Prostate gland (tissue), 2 donors: ENCODE measurements around the gene KRTAP4-11. TPM values are rescaled to one million over a fixed set of nuclear protein-coding genes. Genes with fewer than 3 reads are reported as not detected.
"Not testable (repeated sequence)": the region's sequence is repeated elsewhere in the genome, so short reads cannot be mapped to it uniquely, and the experiment has no call there.

Experiments used
- DNase-seq: peaks from one replicate; pipeline ENCODE4 v3.0.0-alpha.2; 2019; ENCODE audit warnings: low spot score
- H3K27ac ChIP-seq, 2 donors: fragments of 200-600 bp; sonication (generic); 2 replicates each; pipeline ENCODE4 v1.5.1; 2017 to 2019
- H3K27me3 ChIP-seq: fragments of 200-600 bp; sonication (generic); replicated peaks from 2 replicates; pipeline ENCODE4 v1.5.1; 2019; ENCODE audit not compliant: insufficient read depth
- H3K36me3 ChIP-seq, 2 donors: fragments of 200-600 bp; sonication (generic); 1 replicate in 1 of 2; 2 replicates in 1 of 2; pipeline versions ENCODE4 v1.5.1 to v1.8.1; 2017 to 2019
- H3K4me1 ChIP-seq: fragments of 200-600 bp; sonication (generic); replicated peaks from 2 replicates; pipeline ENCODE4 v1.5.1; 2019
- H3K4me3 ChIP-seq, 2 donors: fragments of 200-600 bp; sonication (generic); 2 replicates each; pipeline ENCODE4 v1.5.1; 2017 to 2019
- H3K9me3 ChIP-seq: fragments of 200-600 bp; sonication (generic); 2 replicates; pipeline ENCODE4 v1.5.1; 2017
- POLR2A ChIP-seq: fragments of 450-650 bp; IDR thresholded peaks from one replicate; pipeline ENCODE4 v1.6.1; 2016; ENCODE audit warnings: antibody characterized with exemption, mild to moderate bottlenecking
- POLR2AphosphoS5 ChIP-seq: sonication (generic); formaldehyde crosslinking; IDR thresholded peaks from one replicate; pipeline ENCODE4 v1.6.1; 2017; ENCODE audit warnings: antibody characterized with exemption
- WGBS: methylation state at CpG from one replicate; pipeline ENCODE4 v1.1.5; 2018; 5-methylcytosine and 5-hydroxymethylcytosine counted together
- intact Hi-C: fragments of 100-400 bp; cut with DNase I; formaldehyde crosslinking; loops from one replicate; pipeline ENCODE4 v1.14.2; 2022
- total RNA-seq, 2 donors: library from RNA; depleted of rRNA; stranded (reverse); fragments of >200 nt; gene quantifications; one replicate each; pipeline ENCODE4 v1.1.0, GENCODE V29; 2016
- TF ChIP-seq, protein P1 (sequence below), 4 experiments: fragments of 200-600 bp in 2 of 4; fragments of 450-650 bp in 2 of 4; sonication (generic) in 2 of 4; IDR thresholded peaks; 1 replicate in 3 of 4; 2 replicates in 1 of 4; pipeline ENCODE4 v1.5.1; 2016 to 2019; ENCODE audit warnings: antibody characterized with exemption in 4 of 4, mild to moderate bottlenecking in 2 of 4, moderate library complexity in 2 of 4

Gene KRTAP4-11
- total RNA-seq, 2 donors from 2014 or later: not detected

DNA sequence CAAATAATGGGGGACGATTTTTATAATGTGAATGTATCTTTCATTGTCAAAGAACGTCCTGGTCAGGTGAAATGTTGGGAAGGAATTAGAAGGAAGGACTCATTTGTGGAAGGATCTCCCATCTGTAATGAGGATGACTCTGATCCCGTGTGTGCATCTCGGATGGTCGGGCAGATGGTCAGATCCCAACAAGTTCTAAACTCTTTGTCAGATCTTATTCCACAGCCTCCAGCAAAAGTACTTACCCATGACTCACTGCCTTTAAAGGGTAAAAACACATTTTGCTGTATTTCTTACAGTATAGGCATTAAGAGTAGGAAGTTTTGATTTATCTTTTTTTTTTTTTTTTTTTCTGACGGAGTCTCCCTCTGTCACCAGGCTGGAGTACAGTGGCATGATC is 19.7 kb downstream of the KRTAP4-11 start:
- Histone ChIP-seq H3K9me3 (no peaks in the 10 kb centered on the region), H3K4me1 (no peaks in the 10 kb centered on the region), H3K4me3 (no peak overlapping the region), H3K36me3 (no peaks in the 10 kb centered on the region), H3K27ac (no peak overlapping the region), H3K27me3 (no peaks in the 10 kb centered on the region)
- WGBS: 81% methylated on average over 6 of the region's 6 CpGs
- intact Hi-C loops: no loop called here
- TF ChIP-seq POLR2AphosphoS5 (no peak), POLR2A (no peak)
- TF ChIP-seq, protein P1, sequence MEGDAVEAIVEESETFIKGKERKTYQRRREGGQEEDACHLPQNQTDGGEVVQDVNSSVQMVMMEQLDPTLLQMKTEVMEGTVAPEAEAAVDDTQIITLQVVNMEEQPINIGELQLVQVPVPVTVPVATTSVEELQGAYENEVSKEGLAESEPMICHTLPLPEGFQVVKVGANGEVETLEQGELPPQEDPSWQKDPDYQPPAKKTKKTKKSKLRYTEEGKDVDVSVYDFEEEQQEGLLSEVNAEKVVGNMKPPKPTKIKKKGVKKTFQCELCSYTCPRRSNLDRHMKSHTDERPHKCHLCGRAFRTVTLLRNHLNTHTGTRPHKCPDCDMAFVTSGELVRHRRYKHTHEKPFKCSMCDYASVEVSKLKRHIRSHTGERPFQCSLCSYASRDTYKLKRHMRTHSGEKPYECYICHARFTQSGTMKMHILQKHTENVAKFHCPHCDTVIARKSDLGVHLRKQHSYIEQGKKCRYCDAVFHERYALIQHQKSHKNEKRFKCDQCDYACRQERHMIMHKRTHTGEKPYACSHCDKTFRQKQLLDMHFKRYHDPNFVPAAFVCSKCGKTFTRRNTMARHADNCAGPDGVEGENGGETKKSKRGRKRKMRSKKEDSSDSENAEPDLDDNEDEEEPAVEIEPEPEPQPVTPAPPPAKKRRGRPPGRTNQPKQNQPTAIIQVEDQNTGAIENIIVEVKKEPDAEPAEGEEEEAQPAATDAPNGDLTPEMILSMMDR (IDR thresholded peaks at IDR 0.05): no peak
- no peak for DNase-seq

- no peak within 1 kb of the TSS for H3K4me3 ChIP-seq
- TF ChIP-seq, protein P1 (IDR thresholded peaks at IDR 0.05): no peak
- TF ChIP-seq POLR2AphosphoS5 (no peak), POLR2A (no peak)
- intact Hi-C loops: no loop called here
- H3K9me3 ChIP-seq: no peaks in the 10 kb centered on the region
- H3K36me3 ChIP-seq: no peaks in the 10 kb centered on the region
- H3K4me1 ChIP-seq: no peaks in the 10 kb centered on the region
- H3K27me3 ChIP-seq: no peaks in the 10 kb centered on the region
- H3K27ac ChIP-seq: no peak within 1 kb of the TSS
- DNase-seq: no peak
- WGBS: 79% methylated on average over 4 of the region's 4 CpGs
Measured at GRCh38 chr17:41098042-41098441, 20.1 kb downstream of the KRTAP4-11 start, which contains the start of gene KRTAP4-8. Gene KRTAP4-8 (minus strand): TSS chr17:41098142. CDS start chr17:41098084, 58 bp downstream.

DNA sequence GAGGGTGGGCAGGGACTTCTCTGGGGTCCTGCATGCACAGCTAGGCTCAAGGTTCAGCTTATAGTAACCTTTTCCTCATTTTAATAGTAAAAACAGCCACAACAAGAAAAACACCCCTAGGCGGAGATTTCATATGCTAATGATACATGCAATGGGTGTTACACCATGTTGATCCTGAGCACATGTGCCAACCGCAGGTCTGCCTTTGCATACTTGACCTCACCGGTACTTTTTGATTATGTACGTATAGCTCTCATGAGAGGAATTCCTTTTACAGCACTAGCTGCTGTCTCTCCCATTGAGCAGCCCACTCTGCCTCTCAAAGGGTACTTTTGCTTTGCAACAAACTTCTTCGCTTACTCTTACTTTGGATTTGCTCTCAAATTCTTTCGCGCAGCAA is 22.1 kb downstream of the KRTAP4-11 start:
- Histone ChIP-seq H3K36me3 (no peaks in the 10 kb centered on the region), H3K27ac (no peak overlapping the region), H3K9me3 (no peaks in the 10 kb centered on the region), H3K27me3 (no peaks in the 10 kb centered on the region), H3K4me1 (no peaks in the 10 kb centered on the region), H3K4me3 (no peak overlapping the region)
- no peak for DNase-seq
- WGBS: 84% methylated on average over 7 of the region's 7 CpGs
- TF ChIP-seq POLR2AphosphoS5 (no peak), POLR2A (no peak)
- TF ChIP-seq, protein P1 (IDR thresholded peaks at IDR 0.05): no peak
- intact Hi-C loops: no loop called here

DNA sequence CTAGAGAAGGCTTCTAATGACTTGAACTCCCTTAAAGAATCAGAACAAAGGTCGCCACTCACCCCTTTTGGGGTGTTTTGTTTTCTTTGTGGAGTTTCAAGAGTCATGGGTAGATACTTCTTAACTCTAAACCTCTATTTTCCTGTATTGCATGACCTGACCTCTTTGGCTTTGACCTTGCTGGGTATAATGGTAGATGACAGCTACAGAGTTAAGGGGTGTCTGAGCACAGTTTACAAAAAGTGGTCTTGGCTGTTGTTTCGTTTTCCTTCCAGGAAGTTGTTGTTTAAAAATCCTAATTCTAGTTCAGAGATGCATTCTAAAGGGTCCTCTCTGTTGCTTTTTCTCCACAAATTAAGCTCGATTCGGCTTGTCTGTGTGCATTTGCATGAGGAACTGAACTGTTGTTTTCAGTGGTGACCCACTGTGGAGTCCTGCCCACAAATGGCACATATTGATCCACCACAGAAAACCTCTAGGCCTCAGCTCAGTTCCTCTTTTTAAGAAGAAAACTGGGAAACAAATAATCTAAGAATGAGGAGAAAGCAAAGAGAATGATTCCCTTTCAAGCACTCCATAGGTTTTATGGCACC is 29.3 kb downstream of the KRTAP4-11 start:
- H3K27ac ChIP-seq, intact Hi-C loops, H3K27me3 ChIP-seq, H3K36me3 ChIP-seq, DNase-seq, H3K4me1 ChIP-seq, H3K4me3 ChIP-seq, H3K9me3 ChIP-seq: not testable (repeated sequence)
- WGBS: 68% methylated on average over 4 of the region's 4 CpGs

- H3K4me3 ChIP-seq, H3K9me3 ChIP-seq, H3K27me3 ChIP-seq, intact Hi-C loops, H3K36me3 ChIP-seq, DNase-seq, H3K4me1 ChIP-seq, H3K27ac ChIP-seq: not testable (repeated sequence)
- 98% methylated on average over 6 of the region's 14 CpGs for WGBS
Measured at GRCh38 chr17:41084100-41084856, 33.9 kb downstream of the KRTAP4-11 start, which contains the start of gene KRTAP4-7. Gene KRTAP4-7 (plus strand): TSS chr17:41084150. CDS start chr17:41084207, 57 bp downstream.

DNA sequence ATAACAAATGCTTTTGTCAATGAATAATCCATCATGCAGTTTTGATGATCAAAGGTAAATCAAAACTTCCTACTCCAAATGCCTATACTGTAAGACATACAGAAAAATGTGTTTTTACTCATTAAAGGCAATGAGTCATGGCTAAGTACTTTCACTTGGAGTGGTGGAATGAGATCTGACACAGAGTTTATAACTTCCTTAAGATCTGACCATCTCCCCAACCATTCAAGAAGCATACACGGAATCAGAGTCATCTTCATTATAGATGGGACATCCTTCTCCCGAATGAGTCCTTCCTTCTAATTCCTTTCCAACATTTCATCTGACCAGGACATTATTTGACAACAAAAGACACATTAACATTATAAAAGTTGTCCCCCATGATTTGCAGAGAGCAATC is 34.7 kb downstream of the KRTAP4-11 start:
- H3K4me1 ChIP-seq, H3K4me3 ChIP-seq, intact Hi-C loops, H3K27me3 ChIP-seq, H3K9me3 ChIP-seq, DNase-seq, H3K36me3 ChIP-seq, H3K27ac ChIP-seq: not testable (repeated sequence)
- 73% methylated on average over 2 of the region's 2 CpGs for WGBS
